GM19351 (cell line): Measurements from ENCODE around the gene MAP3K4.

Source experiments
- ATAC-seq: cut with Tn5 transposase; IDR thresholded peaks from one replicate; pipeline ENCODE4 v1.9.1; 2021; ENCODE audit warnings: mild to moderate bottlenecking, moderate library complexity; ENCODE audit not compliant: unreplicated experiment

The MAP3K4 gene

GRCh38 chr6:160991406-160992060 is at the start of gene MAP3K4:
MAP3K4 (plus strand) TSS chr6:160991769; CDS start chr6:160991932, 163 bp downstream.
- ATAC-seq = peak; percentile 62

- ATAC-seq = no peak
Measured at GRCh38 chr6:160943997-160944396, 47.6 kb upstream of the MAP3K4 start.

- no peak for ATAC-seq
Measured at GRCh38 chr6:160945516-160946177, 45.9 kb upstream of the MAP3K4 start.

DNA sequence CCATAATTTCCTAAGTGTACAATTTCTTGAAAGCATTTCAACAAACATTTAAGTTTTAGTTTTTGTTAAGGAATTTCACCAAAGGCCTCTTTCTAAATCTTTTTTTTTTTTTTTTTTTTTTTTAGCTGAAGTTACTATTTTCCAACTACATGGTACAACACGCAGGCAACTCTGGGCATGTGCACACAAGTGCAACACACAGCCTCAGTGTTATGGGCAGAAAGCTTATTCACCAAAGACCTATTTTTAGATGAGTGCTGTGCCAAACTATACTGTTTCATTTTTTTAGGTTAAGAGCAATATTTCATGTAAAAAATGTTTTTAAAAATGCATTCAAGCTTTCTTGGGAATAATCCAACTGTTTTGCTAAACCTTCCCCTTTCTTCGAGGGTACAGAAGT is 42.0 kb upstream of the MAP3K4 start:
- ATAC-seq = no peak

DNA sequence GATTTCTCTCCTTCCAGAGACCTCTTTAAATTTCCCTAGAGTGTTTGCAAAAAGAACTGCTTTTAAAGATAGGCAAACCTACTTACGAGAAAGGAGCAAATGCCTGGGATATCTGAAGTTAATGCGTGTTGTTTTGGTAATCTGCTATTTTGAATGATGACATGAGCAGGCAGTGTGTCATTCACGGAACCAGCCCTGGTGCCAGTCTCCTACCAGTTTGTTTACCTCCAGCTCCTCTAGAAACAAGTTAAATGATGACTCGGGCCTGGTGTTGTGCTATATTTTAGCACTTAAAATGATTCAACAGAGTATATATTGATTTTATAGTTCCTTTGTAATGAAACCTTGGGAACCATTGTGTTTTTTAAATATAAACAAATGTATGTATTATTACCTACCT is 41.1 kb upstream of the MAP3K4 start:
- no peak for ATAC-seq

- ATAC-seq = no peak
Measured at GRCh38 chr6:160951187-160952030, 40.2 kb upstream of the MAP3K4 start.

GRCh38 chr6:160952633-160953281 is 38.8 kb upstream of the MAP3K4 start:
- no peak for ATAC-seq

GRCh38 chr6:160955508-160956295 is 35.9 kb upstream of the MAP3K4 start:
- no peak for ATAC-seq

DNA sequence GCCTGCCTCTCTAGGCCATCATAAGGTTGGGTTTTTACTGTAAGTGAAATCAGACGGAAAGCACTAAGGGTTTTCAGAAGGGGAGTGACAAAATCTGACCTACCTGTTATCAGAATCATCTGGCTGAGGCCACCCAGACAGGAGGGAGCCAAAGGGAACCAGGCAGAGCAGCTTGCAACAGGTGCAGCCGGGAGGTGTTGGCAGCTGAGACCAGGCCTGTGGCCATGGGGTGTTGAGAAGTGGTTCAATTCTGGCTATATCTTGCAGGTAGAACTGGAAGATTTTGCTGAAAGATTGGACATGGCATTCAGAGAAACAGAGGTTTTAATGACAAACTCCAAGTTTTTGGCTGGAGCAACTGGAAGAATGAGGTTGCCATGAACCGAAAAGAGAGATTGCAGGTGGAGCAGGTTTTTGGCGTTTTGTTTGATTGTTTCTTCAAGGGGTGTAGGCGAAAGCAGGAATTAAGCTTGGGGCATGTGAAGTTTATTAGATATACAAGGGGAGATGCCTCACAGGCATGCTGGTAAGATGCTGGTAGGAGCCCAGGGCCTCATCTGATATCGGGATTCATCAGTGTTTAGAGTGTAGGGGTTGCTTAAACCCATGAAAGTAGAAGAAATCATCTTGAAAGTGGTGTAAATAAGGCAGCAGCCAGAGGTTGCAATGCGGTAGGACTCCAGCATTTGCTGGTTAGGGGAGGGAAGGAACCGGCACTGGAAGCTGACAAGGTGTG is 35.1 kb upstream of the MAP3K4 start:
- ATAC-seq = no peak

DNA sequence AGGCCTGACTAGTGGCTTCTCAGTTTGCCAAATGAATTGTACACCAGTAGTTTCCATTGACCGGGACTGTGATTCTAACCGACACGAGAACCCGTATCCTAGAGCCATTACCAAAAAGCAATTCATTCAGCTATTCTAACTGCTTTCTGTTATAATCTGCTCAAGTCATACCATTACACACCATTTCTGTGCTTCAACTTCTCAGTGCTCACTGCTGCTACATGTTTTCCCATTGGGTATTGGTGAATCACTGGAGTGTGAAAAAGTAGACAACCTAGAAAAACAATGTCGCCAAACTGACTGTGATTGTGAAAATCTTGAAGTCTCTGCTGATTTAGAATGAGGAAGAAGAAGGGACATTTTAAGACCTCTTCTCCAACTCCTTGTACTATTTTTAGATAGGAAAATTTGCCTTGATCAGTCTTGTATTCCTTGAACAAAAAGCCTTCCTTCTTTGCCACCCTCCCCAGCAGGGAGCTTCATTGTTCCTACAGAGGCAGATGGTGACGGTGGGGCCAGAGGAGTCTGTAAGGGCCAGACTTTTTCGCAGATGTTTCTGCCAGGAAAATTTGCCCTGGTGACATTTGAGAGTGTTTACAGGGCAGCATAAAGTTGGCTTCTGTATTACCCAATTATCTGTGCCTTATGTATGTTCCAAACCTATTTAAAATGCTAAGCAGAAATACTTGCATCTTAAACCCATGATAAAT is 31.7 kb upstream of the MAP3K4 start:
- no peak for ATAC-seq

DNA sequence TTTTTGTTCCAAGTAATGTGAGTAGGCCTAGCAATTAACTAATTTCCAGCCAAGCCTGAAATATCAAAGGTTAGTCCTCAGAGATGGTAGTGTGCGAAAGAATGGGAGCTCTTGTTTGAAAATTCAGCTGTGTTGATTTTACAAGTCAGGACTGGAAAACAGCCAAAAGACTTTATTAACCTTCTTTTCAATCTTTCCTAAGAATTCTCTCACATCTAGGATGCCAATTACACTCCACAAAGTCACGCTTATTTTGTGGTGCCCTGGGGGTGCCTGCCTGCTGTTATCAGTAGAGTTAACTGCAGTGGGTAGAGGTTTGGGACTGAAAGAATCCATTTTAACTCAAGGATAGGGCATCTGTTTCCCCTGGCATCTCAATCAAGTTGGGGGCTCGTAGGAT is 30.7 kb upstream of the MAP3K4 start:
- ATAC-seq = no peak

DNA sequence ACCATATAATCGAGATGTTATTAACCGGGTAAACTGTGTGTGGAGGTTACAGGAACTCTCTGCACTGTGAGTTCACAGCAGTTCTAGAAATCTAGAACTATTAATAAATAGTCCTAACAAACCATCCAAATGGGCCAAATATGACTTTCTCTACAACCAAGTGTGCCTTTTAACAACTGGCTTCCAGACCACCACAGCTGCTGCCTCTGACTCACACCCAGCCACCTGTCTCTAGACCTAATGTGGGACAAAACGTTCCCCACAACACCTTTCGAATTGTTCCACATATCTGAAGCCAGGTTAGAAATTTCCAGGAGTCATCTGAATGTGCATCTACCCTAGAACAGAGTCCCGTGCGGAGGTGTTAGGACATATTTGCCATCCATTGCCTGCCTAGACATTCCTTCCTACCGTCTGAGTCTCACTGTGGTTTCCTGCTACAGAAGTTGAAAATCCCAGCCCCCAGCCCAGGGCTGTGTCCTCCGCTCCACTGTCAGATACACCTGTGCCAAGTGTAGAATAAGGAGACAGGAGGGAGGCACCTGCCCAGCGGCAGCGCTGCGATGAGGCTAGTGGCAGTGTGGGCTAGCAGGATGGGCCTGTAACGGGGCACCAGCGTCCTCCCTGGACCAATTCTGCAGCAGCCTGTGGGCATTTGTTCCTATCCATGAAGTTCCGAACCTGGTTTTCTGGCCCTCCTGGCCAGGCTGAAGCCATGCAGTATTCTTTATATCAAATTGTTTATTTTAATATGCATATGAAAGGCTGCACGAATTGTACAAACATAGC is 28.5 kb upstream of the MAP3K4 start:
- ATAC-seq = no peak

DNA sequence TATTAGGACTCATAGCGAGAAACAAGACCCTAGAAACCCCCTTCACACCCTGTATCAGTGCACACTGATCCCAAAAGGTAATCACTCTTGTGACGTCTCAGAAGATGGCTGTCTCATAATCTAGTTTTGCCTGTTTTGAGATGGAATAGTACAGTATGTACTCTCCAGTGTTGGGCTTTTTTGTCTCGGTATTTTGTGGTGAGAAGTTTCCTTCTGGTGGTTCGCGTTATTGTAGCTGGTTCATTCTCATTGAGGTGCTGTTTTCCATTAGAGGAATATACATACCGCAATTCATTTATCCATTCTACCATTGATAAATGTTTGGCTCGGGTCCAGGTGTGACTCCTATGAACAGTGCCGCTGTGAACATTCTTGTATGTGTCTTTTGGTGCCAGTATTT is 27.9 kb upstream of the MAP3K4 start:
- no peak for ATAC-seq

- ATAC-seq = no peak
Measured at GRCh38 chr6:160965893-160966292, 25.7 kb upstream of the MAP3K4 start.

GRCh38 chr6:160966493-160967229 is 24.9 kb upstream of the MAP3K4 start:
- no peak for ATAC-seq

GRCh38 chr6:160967351-160967750 is 24.2 kb upstream of the MAP3K4 start:
- ATAC-seq = no peak

DNA sequence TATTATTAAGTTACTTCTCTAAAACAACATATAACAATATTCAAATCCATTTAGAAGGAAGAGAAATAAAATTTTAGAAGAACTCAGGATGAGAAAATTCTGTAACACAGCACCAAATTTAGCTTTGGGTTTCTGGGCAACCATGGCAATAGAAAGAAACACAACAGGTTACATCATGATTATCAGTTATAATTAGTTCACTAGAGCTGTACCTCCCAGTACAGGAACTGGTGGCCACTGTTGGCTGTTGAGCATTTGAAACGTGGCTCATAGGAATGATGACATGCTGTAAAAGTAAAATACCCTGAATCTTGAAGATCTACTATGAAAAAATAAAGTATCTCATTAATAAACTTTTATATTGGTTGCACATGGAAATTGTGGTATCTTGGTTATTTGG is 23.7 kb upstream of the MAP3K4 start:
- peak; percentile 46 for ATAC-seq

DNA sequence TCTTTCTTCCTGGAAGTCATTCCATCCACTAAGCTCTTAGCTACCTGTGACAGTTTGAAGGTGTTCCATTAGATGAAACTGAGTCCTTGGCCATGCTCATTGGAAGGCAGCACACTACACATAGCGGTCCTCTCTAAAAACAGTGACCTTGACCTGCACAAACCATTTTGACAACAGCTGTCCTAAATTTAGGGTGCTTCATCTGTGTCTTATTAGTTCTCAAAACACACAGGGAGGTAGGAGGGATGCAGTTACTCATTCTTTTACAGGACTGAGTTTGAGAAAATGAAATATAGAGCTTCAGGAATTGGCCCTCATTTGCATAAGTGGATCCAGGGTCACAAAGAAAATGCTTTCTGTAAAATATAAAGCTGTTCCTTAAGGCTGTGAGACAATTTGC is 20.4 kb upstream of the MAP3K4 start:
- no peak for ATAC-seq
